ENCODE results near the gene MRPL47.

The MRPL47 gene

DNA sequence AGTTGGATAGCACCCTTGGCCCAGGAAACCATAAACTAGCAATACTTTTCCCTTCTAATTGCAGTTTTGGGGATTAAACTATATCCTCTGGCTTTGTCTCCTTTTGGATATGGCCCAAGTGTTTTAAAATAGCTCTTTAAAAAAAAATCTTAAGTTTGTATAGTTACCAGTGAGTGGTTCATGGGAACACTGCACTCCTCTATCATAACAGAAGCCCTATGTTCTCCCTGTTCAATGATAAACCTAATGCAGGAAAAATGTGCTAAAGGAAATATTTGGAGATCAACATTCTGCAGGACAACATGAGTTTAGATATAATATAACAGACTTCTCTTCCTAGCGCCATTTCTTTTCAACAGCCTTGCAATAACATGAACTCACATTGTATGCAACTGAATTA, 13.1 kb downstream of the MRPL47 start:
- DNase-seq (ENCODE audit: low read depth in 2 of 2) = no peak

DNA sequence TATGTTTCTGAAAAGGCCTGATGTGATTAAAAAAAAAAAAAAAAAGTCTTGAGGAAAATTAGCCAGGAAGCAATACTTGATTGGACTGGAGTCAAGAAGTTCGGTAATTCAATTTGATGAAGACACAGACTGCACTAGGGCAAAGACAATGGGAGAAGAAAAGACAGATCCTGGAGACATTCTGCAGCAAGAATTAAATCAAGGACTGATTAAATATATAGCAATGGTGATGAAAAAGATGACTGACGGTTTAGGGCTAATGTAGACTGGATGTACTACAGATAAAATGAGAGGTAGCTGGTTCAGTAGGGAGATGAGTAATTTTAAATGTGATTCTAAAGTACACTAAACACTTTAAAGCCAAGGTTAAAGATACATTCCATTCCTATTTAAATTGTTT, 13.8 kb downstream of the MRPL47 start:
- DNase-seq (ENCODE audit: low read depth in 2 of 2) = no peak

- DNase-seq (ENCODE audit: low read depth in 2 of 2) = no peak
Observed at GRCh38 chr3:179589143-179589542, 15.3 kb downstream of the MRPL47 start.

DNA sequence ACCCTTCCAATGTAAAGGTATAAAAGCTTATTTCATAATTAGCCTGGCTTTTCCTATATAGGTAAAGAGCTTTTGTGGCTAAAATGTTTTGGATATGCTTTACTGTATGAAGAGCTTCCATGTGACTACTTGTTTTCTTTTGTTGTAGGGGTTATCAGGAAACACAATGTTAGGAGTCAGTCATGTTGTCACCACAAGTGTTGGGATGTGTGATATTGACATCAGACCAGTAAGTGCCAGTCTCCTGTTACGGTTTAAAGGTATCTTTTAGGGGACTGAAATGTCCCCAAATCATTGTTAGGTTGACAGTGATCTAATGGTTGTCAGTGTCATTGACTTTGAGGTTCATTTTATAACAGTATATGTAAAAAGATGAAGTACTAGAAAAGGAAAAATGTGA, 23.4 kb downstream of the MRPL47 start:
- DNase-seq (ENCODE audit: low read depth in 2 of 2) = no peak

- DNase-seq (ENCODE audit: low read depth in 2 of 2) = no peak
Observed at GRCh38 chr3:179565496-179565895, 38.9 kb downstream of the MRPL47 start.

- peak; percentile 8 to 10 for DNase-seq (ENCODE audit: low read depth in 2 of 2)
Observed at GRCh38 chr3:179563271-179563783, 41.1 kb downstream of the MRPL47 start.

DNA sequence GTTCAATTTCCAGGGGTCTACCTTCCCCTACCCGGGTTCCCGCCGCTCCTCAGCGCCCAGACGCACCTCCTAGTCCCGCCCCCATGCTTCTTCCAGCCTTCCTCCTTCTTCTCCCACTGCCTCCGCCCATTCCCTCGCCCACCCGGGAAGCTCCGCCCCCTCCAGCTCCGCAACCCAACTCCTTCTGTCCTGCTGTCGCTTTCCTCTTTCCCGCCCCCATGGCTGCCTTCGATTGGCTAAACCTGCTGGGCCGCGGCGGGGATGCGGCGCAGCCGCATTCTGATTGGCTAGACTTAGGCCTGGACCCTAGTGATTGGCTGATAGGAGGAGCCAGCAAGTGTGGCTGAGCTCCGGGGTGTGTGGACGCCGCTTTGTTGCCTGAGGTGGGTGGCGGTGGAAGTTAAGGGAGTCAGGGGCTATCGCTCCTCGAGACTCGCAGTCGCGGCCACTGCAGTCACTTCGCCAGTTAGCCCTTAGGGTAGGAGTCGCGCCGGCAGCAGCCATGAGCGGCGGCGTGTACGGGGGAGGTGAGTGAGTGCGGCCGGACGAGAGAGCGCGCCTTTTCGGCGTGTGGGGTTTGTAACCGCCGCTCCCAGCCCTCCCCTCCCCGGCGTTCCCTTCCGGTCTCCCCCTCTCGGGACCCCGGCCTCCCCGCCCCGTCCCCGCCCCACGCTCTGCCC, 41.7 kb downstream of the MRPL47 start, which contains the start of gene ACTL6A:
TSS of gene ACTL6A (plus strand) at position 336 of the 680 bp plus-strand sequence. CDS start at position 503, 167 bp downstream.
- peak; percentile 99 for DNase-seq (ENCODE audit: low read depth in 2 of 2)

- DNase-seq (ENCODE audit: low read depth in 2 of 2) = no peak
Observed at GRCh38 chr3:179560791-179561190, 43.6 kb downstream of the MRPL47 start.

GRCh38 chr3:179558742-179559364, 45.6 kb downstream of the MRPL47 start:
- DNase-seq (ENCODE audit: low read depth in 2 of 2) = peak; percentile 47 to 49

GRCh38 chr3:179551349-179552105, 52.9 kb downstream of the MRPL47 start:
- DNase-seq (ENCODE audit: low read depth in 2 of 2) = no peak

DNA sequence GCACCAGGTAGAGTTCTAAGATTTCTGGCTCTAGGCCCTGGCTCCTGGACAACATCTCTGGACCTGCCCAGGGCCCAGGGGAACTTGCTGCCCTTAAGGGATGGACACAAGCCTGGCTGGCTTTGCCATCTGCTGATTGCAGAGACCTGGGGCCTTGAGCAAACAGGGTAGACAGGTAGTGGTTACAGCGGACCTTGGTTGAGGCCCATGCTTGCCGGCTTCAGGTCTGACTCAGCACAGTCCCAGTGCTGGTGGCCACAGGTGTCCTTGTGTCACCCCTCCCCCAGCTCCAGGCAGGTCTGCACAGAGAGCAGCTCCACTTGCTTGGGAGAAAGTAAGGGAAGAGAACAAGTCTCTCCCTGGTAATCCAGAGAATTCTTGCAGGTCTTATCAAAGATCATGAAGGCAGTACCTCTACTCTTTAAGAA, 57.6 kb downstream of the MRPL47 start:
- no peak for DNase-seq (ENCODE audit: low read depth in 2 of 2)

GRCh38 chr3:179544981-179545645, 59.3 kb downstream of the MRPL47 start:
- DNase-seq (ENCODE audit: low read depth in 2 of 2) = peak; percentile 66 to 74

GRCh38 chr3:179542375-179542774, 62.1 kb downstream of the MRPL47 start:
- DNase-seq (ENCODE audit: low read depth in 2 of 2) = no peak

GRCh38 chr3:179541596-179541995, 62.8 kb downstream of the MRPL47 start:
- no peak for DNase-seq (ENCODE audit: low read depth in 2 of 2)

GRCh38 chr3:179541094-179541493, 63.3 kb downstream of the MRPL47 start:
- no peak for DNase-seq (ENCODE audit: low read depth in 2 of 2)

All from fibroblast of skin of left biceps (primary cell).